Measurements from ENCODE around the gene DUS3L. TPM values are rescaled to one million over a fixed set of nuclear protein-coding genes. Genes with fewer than 3 reads are reported as not detected.

Gene DUS3L
- total RNA-seq, 1 donor from 2014 or later: 26.8 TPM

DNA sequence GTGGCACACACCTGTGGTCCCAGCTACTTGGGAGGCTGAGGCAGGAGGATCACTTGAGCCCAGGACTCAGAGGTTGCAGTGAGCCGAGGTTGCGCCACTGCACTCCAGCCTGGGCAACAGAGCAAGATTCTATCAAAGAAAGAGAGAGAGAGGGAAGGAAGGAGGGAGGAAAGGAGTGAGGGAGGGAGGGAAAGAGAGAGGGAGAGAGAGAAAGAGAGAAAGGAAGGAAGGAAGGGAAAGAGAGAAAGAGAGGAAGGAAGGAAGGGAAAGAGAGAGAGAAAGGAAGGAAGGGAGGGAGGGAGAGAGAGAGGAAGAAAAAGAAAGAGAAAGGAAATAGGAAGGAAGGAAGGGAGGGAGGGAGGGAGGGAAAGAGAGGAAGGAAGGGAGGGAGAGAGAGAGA lies 26.3 kb upstream of the DUS3L start:
- Histone ChIP-seq H3K9me3 (no peaks in the 10 kb centered on the region), H3K36me3 (no peaks in the 10 kb centered on the region), H3K27me3 (no peaks in the 10 kb centered on the region), H3K27ac (no peak overlapping the region), H3K4me1 (no peaks in the 10 kb centered on the region), H3K4me3 (no peak overlapping the region)
- TF ChIP-seq, protein P1, sequence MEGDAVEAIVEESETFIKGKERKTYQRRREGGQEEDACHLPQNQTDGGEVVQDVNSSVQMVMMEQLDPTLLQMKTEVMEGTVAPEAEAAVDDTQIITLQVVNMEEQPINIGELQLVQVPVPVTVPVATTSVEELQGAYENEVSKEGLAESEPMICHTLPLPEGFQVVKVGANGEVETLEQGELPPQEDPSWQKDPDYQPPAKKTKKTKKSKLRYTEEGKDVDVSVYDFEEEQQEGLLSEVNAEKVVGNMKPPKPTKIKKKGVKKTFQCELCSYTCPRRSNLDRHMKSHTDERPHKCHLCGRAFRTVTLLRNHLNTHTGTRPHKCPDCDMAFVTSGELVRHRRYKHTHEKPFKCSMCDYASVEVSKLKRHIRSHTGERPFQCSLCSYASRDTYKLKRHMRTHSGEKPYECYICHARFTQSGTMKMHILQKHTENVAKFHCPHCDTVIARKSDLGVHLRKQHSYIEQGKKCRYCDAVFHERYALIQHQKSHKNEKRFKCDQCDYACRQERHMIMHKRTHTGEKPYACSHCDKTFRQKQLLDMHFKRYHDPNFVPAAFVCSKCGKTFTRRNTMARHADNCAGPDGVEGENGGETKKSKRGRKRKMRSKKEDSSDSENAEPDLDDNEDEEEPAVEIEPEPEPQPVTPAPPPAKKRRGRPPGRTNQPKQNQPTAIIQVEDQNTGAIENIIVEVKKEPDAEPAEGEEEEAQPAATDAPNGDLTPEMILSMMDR (IDR thresholded peaks at IDR 0.05): no peak
- DNase-seq (no peak), ATAC-seq (no peak)
- intact Hi-C loops (cut with DNase I): no loop called here

DNA sequence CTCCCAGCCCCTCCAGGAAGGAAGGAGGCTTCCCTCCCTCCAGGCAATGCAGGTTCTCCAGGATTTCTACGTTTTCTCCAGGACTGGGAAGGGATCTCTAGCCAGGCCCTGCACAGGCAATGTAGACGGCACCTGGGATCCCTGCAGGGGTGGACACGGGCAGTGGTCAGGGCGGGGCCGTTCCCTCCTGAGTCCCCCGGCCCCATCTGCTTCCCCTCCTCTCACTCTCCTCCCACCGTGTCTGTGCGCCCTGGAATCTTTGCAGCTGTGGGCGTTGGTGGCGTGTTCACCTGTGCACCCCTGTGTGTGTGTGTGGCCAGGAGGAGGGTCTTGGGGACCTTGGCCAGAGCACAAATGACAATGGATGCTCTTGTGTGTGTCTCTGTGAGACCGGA lies 23.9 kb upstream of the DUS3L start:
- no peaks in the 10 kb centered on the region for H3K27me3 ChIP-seq
- H3K27ac ChIP-seq: no peak overlapping the region
- ATAC-seq (peak; percentile 36), DNase-seq (no peak)
- intact Hi-C loops (cut with DNase I): no loop called here
- H3K4me3 ChIP-seq: no peak overlapping the region
- TF ChIP-seq, protein P1 (IDR thresholded peaks at IDR 0.05): no peak
- H3K4me1 ChIP-seq: no peaks in the 10 kb centered on the region
- no peaks in the 10 kb centered on the region for H3K9me3 ChIP-seq
- no peaks in the 10 kb centered on the region for H3K36me3 ChIP-seq

DNA sequence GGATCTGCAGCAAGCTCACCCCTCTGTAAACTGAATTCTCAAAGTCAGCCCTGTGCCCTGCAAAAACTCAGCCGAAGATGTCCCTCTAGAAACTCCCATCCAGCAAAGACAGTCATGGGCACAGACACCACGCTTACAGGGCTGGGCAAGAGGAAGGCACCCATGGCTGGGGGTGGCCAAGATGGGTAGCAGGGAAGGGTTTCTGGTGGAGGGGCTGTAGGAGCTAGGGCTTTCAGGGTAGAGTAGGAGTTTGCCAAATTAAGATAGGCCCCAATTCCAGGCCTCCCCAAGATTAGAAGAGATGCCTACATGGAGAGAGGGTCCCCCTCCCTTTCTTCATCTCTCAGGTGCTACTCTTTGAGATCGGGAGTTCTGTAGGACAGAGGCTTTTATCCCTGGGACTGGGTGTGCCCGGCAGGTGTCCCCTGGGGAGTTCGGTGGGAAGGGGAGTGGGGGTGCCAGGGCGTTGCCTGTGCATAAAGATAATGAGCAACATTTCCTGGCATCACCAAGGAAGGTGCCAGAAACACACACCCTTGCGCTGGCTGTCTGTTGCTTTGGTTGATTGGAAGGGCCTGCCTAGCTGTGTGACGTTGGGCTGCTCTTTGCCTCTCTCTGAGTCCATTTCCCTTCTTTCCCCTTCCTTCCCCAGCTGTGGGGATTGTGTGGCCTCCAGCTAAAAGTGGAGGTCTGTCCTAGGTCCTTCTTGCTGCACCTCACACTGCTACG lies 23.3 kb upstream of the DUS3L start:
- Histone ChIP-seq H3K27me3 (no peaks in the 10 kb centered on the region), H3K36me3 (no peaks in the 10 kb centered on the region), H3K4me3 (no peak overlapping the region), H3K4me1 (no peaks in the 10 kb centered on the region), H3K9me3 (no peaks in the 10 kb centered on the region), H3K27ac (no peak overlapping the region)
- TF ChIP-seq, protein P1 (IDR thresholded peaks at IDR 0.05): no peak
- intact Hi-C loops (cut with DNase I): no loop called here
- ATAC-seq: no peak
- no peak for DNase-seq

DNA sequence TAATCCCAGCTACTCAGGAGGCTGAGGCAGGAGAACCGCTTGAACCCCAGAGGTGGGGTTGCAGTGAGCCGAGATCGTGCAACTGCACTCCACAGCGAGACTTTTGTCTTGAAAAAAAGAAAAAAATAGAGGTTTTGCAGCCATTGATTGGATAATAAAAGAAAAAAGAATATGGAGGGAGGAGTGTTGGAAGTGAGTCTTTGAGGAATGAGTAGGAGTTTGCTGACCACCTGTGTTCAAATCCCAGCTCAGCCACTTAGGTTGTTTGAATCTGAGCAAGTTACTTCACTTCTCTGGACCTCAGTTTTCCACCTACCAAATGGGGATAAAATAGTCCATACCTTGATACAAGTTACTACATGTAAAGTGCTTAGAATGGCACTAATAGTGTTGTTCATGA lies 20.2 kb upstream of the DUS3L start:
- Histone ChIP-seq H3K9me3 (no peaks in the 10 kb centered on the region), H3K4me3 (no peak overlapping the region), H3K4me1 (no peaks in the 10 kb centered on the region), H3K27ac (no peak overlapping the region), H3K36me3 (no peaks in the 10 kb centered on the region), H3K27me3 (no peaks in the 10 kb centered on the region)
- ATAC-seq: no peak
- DNase-seq: no peak
- intact Hi-C loops (cut with DNase I): no loop called here
- TF ChIP-seq, protein P1 (IDR thresholded peaks at IDR 0.05): no peak

DNA sequence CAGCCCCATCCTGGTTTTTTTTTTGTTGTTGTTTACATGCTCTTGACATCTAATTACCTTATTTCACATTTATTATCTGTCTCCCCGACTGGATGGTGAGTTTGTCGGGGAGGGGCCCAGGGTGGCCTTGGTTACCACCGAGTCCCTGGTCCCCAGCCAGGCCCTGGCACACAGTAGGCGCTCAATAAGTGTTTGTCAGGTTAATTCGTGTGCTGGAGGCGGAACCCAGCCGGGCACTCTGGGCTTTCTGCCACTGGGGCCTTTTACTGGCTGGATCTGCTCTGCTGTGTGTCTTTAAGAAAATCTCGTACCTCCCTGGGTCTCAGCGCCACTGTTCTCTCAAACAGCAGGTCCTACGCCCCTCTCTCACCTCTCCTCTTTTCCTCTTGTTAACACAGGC lies 18.5 kb upstream of the DUS3L start:
- Histone ChIP-seq H3K9me3 (no peaks in the 10 kb centered on the region), H3K36me3 (no peaks in the 10 kb centered on the region), H3K4me3 (no peak overlapping the region), H3K27me3 (no peaks in the 10 kb centered on the region), H3K27ac (peak overlapping the region; percentile 30), H3K4me1 (peaks cover 6% of the 10 kb centered on the region)
- no peak for ATAC-seq
- no peak for DNase-seq
- intact Hi-C loops (cut with DNase I): no loop called here
- TF ChIP-seq, protein P1 (IDR thresholded peaks at IDR 0.05): no peak

DNA sequence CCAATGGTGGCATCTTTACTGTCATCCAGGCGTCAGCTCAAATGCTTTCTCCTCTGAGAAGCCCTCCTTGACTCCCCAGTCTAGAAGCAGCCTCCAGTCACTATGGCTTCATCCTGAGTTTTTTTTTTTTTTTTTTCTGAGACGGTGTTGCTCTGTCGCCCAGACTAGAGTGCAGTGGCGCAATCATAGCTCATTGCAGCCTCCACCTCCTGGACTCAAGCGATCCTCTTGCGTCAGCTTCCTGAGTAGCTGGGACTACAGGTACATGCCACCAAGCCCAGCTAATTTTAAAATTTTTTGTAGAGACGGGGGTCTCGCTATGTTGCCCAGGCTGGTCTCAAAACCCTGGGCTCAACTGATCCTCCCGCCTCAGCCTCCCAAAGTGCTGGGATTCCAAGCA lies 18.1 kb upstream of the DUS3L start:
- Histone ChIP-seq H3K9me3 (no peaks in the 10 kb centered on the region), H3K4me3 (no peak overlapping the region), H3K4me1 (peaks cover 8% of the 10 kb centered on the region), H3K27me3 (peaks cover 2% of the 10 kb centered on the region), H3K36me3 (no peaks in the 10 kb centered on the region), H3K27ac (peak overlapping the region; percentile 30)
- DNase-seq: no peak
- TF ChIP-seq, protein P1 (IDR thresholded peaks at IDR 0.05): no peak
- intact Hi-C loops (cut with DNase I): no loop called here
- peak; percentile 13 for ATAC-seq

Data from upper lobe of right lung (tissue), 1 donor.